Keratinocyte (primary cell): ENCODE results near the gene INTS1. TPM values are rescaled to one million over a fixed set of nuclear protein-coding genes. Genes with fewer than 3 reads are reported as not detected.

Experiments
- DNase-seq: peaks from one replicate; pipeline ENCODE4 v3.0.0-alpha.2; 2011; ENCODE audit warnings: low read depth, missing footprints, low spot score
- FAIRE-seq: peaks from 2 replicates; lab custom pipeline; 2011; peaks lifted over from hg19 to GRCh38; lab: Jason Lieb, UNC
- H2AFZ ChIP-seq: 2 replicates; pipeline ENCODE4 v1.6.0; 2012; ENCODE audit warnings: low read length, control low read depth, inconsistent platforms; ENCODE audit not compliant: control insufficient read depth
- H3K27ac ChIP-seq: 2 replicates; pipeline ENCODE4 v1.5.1; 2011; ENCODE audit warnings: low read length; ENCODE audit not compliant: control insufficient read depth, insufficient read depth
- H3K27me3 ChIP-seq: 3 replicates; pipeline ENCODE4 v1.6.0; 2011; ENCODE audit warnings: low read length; ENCODE audit not compliant: control insufficient read depth, insufficient read depth; ENCODE audit errors: extremely low read depth
- H3K36me3 ChIP-seq, 2 experiments: 2 replicates in 1 of 2; 3 replicates in 1 of 2; pipeline ENCODE4 v1.5.1; 2011; ENCODE audit warnings: low read length in 2 of 2, mild to moderate bottlenecking in 1 of 2; ENCODE audit not compliant: control insufficient read depth in 2 of 2, insufficient read depth in 2 of 2; ENCODE audit errors: extremely low read depth in 1 of 2
- H3K4me1 ChIP-seq: 3 replicates; pipeline ENCODE4 v1.5.1; 2011; ENCODE audit warnings: low read length; ENCODE audit not compliant: control insufficient read depth, insufficient read depth; ENCODE audit errors: extremely low read depth
- H3K4me2 ChIP-seq: 3 replicates; pipeline ENCODE4 v1.6.0; 2011; ENCODE audit warnings: low read depth, low read length; ENCODE audit not compliant: control insufficient read depth, insufficient read depth; ENCODE audit errors: extremely low read depth
- H3K4me3 ChIP-seq, 3 experiments: fragments of 200-600 bp in 1 of 3; sonication (generic) in 1 of 3; 2 replicates in 2 of 3; 3 replicates in 1 of 3; pipeline ENCODE4 v1.5.1; 2011 to 2016; ENCODE audit warnings: low read length in 3 of 3, mild to moderate bottlenecking in 3 of 3, control low read depth in 2 of 3, inconsistent platforms in 1 of 3, low read depth in 1 of 3, mixed read lengths in 1 of 3, mixed run types in 1 of 3, moderate library complexity in 1 of 3; ENCODE audit not compliant: control insufficient read depth in 2 of 3, insufficient read depth in 2 of 3; ENCODE audit errors: extremely low read depth in 1 of 3
- H3K79me2 ChIP-seq: 2 replicates; pipeline ENCODE4 v1.6.0; 2012; ENCODE audit warnings: low read length; ENCODE audit not compliant: control insufficient read depth, insufficient read depth
- H3K9ac ChIP-seq: 3 replicates; pipeline ENCODE4 v1.6.0; 2011; ENCODE audit warnings: low read length; ENCODE audit not compliant: control insufficient read depth, insufficient read depth; ENCODE audit errors: extremely low read depth
- H3K9me1 ChIP-seq: 3 replicates; pipeline ENCODE4 v1.6.0; 2011; ENCODE audit warnings: low read length; ENCODE audit not compliant: control insufficient read depth, insufficient read depth; ENCODE audit errors: extremely low read depth
- H3K9me3 ChIP-seq: 2 replicates; pipeline ENCODE4 v1.5.1; 2012; ENCODE audit warnings: low read depth, low read length; ENCODE audit not compliant: control insufficient read depth
- H4K20me1 ChIP-seq: 3 replicates; pipeline ENCODE4 v1.6.0; 2011; ENCODE audit warnings: low read length; ENCODE audit not compliant: control insufficient read depth, insufficient read depth; ENCODE audit errors: extremely low read depth
- EZH2 ChIP-seq: IDR thresholded peaks from one replicate; pipeline ENCODE4 v1.6.1; 2012; ENCODE audit warnings: inconsistent platforms, mild to moderate bottlenecking, low read length, moderate library complexity
- dilution Hi-C: fragments of 300-500 bp; cut with MboI; formaldehyde crosslinking; loops from one replicate; pipeline ENCODE4 v1.7.0; 2020; ENCODE audit warnings: low sequenced_read_pairs; ENCODE audit not compliant: extremely low pct_ligation_motif_present
- polyA plus RNA-seq, 5 experiments: library from polyadenylated mRNA; depleted of rRNA in 3 of 5; stranded (reverse) in 3 of 5; stranded (forward) in 1 of 5; unstranded in 1 of 5; fragments of >200 nt; gene quantifications; 1 replicate in 1 of 5; 2 replicates in 3 of 5; 3 replicates in 1 of 5; pipeline versions ENCODE4 v1.2.1 to v1.2.3, GENCODE V29; 2011 to 2012; ENCODE audit warnings: missing spikeins in 2 of 5, low read depth in 1 of 5, low replicate concordance in 1 of 5
- TF ChIP-seq, protein P1 (sequence below), 3 experiments: IDR thresholded peaks in 1 of 3; conservative IDR thresholded peaks in 1 of 3; optimal IDR thresholded peaks in 1 of 3; 2 replicates in 2 of 3; 3 replicates in 1 of 3; pipeline versions ENCODE3 to v1.5.1; 2011; ENCODE audit warnings: low read length in 3 of 3, mild to moderate bottlenecking in 3 of 3, moderate library complexity in 2 of 3, control low read depth in 1 of 3, inconsistent platforms in 1 of 3; ENCODE audit not compliant: insufficient read depth in 2 of 3; ENCODE audit errors: extremely low read depth in 1 of 3

The INTS1 gene
- polyA plus RNA-seq, 1 donor (not counting 4 experiments of a cell fraction or from before 2014, with no cell fraction given) = 10.6 TPM

DNA sequence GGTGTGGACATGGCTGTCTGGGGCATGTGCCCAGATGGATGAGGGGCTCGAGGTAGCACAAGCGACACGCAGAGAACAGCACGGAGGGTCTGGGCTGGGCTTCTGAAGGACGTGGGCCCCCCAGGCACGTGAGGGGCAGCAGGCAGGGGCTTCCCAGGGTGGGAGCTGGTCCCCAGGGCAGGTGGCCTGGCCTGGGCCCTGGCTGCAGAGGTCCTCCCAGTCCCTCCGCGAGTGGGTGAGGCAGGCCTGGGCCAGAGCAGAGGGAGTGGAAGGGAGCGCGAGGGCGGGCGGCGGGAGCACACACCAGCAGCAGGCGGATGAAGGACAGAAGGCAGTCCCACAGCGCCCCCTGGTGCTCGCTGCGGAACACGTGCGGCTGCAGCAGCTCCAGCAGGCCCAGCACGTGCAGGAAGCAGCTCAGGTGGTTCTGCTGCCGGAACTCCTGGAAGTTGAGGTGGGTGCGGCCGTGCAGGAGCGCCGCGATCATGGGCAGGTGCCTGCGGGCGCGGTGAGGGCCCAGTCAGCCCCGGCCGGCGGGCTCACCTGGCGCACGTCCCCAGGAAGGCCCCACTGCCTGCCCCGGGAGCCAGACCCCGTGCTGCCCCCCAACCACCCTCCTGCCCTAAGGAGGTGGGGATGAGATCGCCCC lies 30.2 kb downstream of the INTS1 start:
- Histone ChIP-seq H3K9me3 (no peaks in the 10 kb centered on the region), H3K27me3 (no peaks in the 10 kb centered on the region), H3K36me3 (peaks cover 13 to 25% of the 10 kb centered on the region in 2 experiments), H3K4me1 (peaks cover 7% of the 10 kb centered on the region), H3K9ac (peak overlapping the region; percentile 72), H2AFZ (no peak overlapping the region), H3K4me2 (peak overlapping the region; percentile 45), H4K20me1 (no peaks in the 10 kb centered on the region), H3K9me1 (no peaks in the 10 kb centered on the region), H3K79me2 (no peaks in the 10 kb centered on the region), H3K27ac (peak overlapping the region; percentile 68), H3K4me3 (no peak overlapping the region)
- DNase-seq (peak; percentile 76), FAIRE-seq (peak; percentile 73)
- dilution Hi-C loops = no loop called here
- TF ChIP-seq EZH2 = no peak
- TF ChIP-seq, protein P1, sequence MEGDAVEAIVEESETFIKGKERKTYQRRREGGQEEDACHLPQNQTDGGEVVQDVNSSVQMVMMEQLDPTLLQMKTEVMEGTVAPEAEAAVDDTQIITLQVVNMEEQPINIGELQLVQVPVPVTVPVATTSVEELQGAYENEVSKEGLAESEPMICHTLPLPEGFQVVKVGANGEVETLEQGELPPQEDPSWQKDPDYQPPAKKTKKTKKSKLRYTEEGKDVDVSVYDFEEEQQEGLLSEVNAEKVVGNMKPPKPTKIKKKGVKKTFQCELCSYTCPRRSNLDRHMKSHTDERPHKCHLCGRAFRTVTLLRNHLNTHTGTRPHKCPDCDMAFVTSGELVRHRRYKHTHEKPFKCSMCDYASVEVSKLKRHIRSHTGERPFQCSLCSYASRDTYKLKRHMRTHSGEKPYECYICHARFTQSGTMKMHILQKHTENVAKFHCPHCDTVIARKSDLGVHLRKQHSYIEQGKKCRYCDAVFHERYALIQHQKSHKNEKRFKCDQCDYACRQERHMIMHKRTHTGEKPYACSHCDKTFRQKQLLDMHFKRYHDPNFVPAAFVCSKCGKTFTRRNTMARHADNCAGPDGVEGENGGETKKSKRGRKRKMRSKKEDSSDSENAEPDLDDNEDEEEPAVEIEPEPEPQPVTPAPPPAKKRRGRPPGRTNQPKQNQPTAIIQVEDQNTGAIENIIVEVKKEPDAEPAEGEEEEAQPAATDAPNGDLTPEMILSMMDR (optimal IDR thresholded peaks at IDR 0.05 in 1 of 3, IDR thresholded peaks at IDR 0.05 in 1 of 3, conservative IDR thresholded peaks at IDR 0.05 in 1 of 3; ENCODE audit: extremely low read depth in 1 of 3, insufficient read depth in 2 of 3, low read length in 3 of 3) = peak in 2 of 3 experiments; percentile 76 to 97

GRCh38 chr7:1470901-1471300 lies 33.3 kb downstream of the INTS1 start:
- Histone ChIP-seq H3K9me1 (no peaks in the 10 kb centered on the region), H3K9ac (no peak overlapping the region), H3K79me2 (no peaks in the 10 kb centered on the region), H3K27me3 (no peaks in the 10 kb centered on the region), H3K36me3 (peaks cover 13 to 17% of the 10 kb centered on the region in 2 experiments), H2AFZ (no peak overlapping the region), H4K20me1 (no peaks in the 10 kb centered on the region), H3K27ac (no peak overlapping the region), H3K4me3 (no peak overlapping the region), H3K4me1 (peaks cover 7% of the 10 kb centered on the region), H3K4me2 (no peak overlapping the region), H3K9me3 (no peaks in the 10 kb centered on the region)
- TF ChIP-seq, protein P1 (optimal IDR thresholded peaks at IDR 0.05 in 1 of 3, IDR thresholded peaks at IDR 0.05 in 1 of 3, conservative IDR thresholded peaks at IDR 0.05 in 1 of 3; ENCODE audit: extremely low read depth in 1 of 3, insufficient read depth in 2 of 3, low read length in 3 of 3) = no peak
- TF ChIP-seq EZH2 = no peak
- no peak for DNase-seq
- dilution Hi-C loops = no loop called here
- FAIRE-seq = no peak
